Islet of Langerhans (tissue), 1 donor: ENCODE measurements around the gene MX2.

Experiments used
- FAIRE-seq: peaks from one replicate; lab custom pipeline; 2011; peaks lifted over from hg19 to GRCh38; lab: Jason Lieb, UNC

MX2 gene

DNA sequence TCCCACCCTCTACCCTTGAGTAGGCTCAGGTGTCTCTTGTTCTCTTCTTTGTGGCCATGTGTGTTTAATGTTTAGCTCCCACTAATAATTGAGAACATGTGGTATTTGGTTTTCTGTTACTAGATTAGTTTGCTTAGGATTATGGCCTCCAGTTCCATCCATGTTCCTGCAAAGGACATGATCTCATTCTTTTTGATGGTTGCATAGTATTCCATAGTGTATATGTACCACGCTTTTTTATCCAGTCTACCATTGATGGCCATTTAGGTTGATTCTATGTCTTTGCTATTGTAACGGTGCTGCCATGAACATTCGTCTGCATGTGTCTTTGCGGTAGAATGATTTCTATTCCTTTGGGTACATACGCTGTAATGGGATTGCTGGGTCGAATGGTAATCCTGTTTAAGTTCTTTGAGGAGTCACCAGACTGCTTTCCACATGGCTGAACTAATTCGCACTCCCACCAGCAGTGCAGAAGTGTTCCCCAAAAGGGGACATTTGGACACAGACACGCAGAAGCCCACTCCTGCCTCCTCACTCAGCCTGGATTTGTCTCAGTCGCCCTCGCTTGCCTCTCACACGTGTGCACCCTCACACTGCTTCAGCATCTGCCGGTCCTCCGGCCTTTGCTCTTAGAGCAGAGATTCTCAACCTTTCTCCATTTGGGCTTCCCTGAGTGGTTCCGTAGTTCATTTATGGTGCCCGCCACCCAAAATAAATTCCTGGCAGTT lies 3.7 kb downstream of the MX2 start:
- no peak for FAIRE-seq

DNA sequence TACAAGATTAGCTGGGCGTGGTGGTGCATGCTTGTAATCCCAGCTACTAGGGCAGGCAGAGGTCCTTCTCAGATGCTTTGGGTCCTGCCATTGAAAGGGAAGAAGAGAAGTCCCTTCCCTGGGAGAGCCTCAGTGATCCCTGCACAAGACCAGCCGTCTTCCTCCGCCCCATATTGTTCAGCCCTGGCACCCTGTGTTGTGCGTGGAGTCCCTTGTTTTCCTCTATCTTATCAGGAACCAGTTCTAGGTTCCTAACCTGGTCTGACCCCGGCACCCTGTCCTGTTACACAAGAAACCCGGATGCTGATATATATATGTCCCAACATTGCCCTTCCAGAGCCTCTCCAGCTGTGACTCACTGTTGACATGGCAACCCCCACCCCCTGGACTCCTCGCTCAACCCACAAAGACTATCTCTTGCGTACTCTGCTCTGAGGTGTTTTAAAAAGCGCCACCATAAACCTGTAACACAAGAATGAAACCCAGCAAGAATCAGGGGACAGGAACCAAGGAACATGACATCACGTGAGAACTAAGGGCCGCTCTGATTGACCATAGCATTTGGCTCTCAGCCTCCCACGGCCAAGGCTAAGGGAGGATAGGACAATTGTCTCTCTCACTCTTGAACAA lies 4.8 kb downstream of the MX2 start:
- no peak for FAIRE-seq

- no peak for FAIRE-seq
Observed at GRCh38 chr21:41367301-41367944, 5.6 kb downstream of the MX2 start.

GRCh38 chr21:41367945-41368734 lies 6.3 kb downstream of the MX2 start:
- FAIRE-seq: no peak

DNA sequence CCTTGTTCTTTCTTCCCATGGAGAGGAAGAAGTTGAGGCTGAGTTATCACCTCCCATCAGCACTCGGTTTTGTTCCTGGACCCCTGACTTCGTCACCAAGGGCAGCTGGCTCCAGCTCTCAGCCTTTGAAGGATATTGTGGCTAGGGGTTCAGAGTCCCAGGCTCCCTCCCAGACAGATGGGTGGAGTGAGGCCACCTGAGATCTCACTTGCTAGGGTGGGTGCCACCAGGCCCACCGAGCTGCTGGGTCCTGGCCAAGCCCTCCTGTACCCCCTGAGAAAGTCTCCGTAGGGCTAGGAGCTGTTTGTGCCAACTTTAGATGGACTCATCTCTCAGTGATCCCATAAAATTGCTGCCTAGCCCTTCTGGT lies 6.9 kb downstream of the MX2 start:
- no peak for FAIRE-seq

- no peak for FAIRE-seq
Observed at GRCh38 chr21:41369105-41369919, 7.5 kb downstream of the MX2 start.

- FAIRE-seq: no peak
Observed at GRCh38 chr21:41369920-41370839, 8.4 kb downstream of the MX2 start.

GRCh38 chr21:41370840-41371684 lies 9.2 kb downstream of the MX2 start:
- no peak for FAIRE-seq

- no peak for FAIRE-seq
Observed at GRCh38 chr21:41371685-41372030, 9.8 kb downstream of the MX2 start.

- no peak for FAIRE-seq
Observed at GRCh38 chr21:41373253-41373652, 11.4 kb downstream of the MX2 start.

DNA sequence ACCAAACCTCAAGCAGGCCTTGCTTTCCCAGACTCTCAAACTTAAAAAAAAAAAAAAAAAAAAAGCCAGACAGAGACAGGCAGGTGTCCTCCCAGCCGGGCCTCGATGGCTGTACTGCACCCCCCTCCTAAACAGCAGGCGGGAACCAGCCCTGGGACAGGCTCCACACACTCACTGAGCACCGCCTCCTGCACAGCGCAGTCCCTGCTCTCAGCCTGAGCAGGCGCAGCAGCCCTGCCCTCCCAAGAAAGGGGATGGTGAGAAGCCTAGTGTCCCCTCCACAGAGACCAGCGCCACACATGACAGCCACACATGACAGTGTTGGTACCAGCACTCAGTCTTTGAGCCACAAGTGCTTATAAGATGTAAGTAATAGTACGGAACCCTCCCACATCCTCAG lies 11.9 kb downstream of the MX2 start:
- no peak for FAIRE-seq

- no peak for FAIRE-seq
Observed at GRCh38 chr21:41374177-41374712, 12.4 kb downstream of the MX2 start.

DNA sequence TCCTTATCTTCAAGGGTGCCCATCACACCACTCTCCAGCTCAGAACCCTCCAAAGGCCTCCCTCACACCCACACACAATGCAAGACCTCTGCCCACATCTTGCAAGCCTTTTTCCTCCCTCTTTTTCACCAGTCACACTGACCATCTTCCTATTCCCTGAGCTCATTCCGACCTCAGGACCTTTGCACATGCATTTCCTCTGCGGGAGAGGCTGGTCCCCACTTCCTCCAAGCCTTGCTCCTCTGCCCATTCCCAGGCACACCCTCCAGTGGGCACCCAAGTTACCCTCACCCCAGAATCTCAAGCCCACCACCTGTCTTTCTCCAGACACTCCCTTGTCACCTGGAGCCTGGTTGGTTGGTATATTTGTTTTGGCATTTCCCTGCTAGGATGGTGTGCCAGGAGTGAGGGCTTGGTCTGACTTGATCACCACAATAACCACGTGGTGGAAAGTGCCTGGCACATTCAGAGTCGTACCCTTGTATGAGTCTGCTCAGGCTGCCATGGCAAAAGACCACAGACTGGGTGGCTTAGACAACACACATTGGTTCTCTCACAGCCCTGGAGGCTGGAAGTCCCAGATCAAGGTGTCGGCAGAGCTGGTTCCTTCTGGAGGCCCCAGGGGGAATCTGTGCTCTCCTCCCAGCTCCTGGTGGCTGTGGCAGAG lies 13.2 kb downstream of the MX2 start:
- FAIRE-seq: no peak

DNA sequence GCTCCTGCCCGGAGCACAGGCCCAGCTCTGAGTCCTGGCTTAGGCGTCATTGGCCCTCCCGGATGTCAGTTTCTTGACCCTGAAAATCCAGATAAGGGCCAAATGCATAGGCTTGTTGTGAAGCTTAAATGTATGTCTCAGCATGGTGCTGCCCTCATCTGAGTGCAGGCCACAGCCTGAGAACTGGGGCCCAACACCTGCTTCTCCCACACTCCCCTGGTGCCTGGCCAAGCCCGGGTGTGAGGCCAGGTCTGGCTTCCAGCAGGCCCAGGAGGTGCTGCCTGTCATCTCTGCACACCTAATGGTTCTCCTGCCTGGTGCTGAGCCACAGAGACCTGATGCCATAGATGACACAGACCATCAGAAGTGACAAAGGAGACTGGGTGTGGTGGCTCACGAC lies 14.0 kb downstream of the MX2 start:
- FAIRE-seq: no peak

- FAIRE-seq: no peak
Observed at GRCh38 chr21:41377715-41378114, 15.9 kb downstream of the MX2 start.

DNA sequence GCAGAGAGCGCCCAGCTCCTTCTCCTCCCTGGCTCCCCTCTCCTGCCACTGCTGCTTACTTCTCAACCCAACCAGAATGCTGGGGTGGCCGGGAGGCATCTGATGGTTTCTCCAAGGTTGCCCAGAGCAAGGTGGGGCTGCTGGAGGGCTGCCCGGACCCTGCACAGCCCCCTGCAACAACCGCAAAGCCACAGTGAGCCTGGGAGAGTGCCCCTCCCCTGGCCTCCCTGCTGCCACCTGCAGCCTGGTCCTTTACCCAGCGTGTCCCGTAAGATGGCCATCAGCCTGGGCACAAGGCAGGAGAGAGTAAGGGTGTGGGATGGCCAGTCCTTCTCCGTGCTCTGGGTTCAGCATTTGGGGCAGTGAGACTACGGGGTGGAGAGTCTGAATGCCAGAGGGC lies 17.0 kb downstream of the MX2 start:
- no peak for FAIRE-seq

DNA sequence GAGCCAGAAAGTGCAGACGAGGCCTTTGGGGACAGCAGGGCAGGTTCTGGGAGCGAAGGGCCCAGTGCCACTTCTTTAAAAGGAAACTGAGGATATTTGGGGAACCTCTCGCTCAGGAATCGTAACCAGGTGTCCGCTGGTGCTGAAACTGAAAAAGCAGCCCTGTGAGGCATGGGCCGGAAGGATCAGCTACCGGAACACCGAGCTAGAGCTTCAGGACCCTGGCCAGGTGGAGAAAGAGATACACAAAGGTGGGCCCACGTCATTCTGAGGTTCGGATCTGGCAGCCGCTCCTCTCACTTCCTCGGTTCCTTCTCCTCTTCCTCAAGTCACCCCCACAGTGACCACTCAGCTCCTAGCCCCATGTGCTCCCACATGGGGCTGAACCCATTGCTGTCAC lies 18.1 kb downstream of the MX2 start:
- FAIRE-seq: no peak

- no peak for FAIRE-seq
Observed at GRCh38 chr21:41381731-41382130, 19.9 kb downstream of the MX2 start.
